Astrocyte (in vitro differentiated cells and primary cell): Measurements from ENCODE around the gene IKBKE.

ENCODE experiments used
- CTCF ChIP-seq: IDR thresholded peaks from 2 replicates; pipeline ENCODE4 v1.5.1; 2011; ENCODE audit warnings: low read depth, mild to moderate bottlenecking, inconsistent platforms, low read length, moderate library complexity; ENCODE audit not compliant: insufficient read depth
- EZH2 ChIP-seq: IDR thresholded peaks from 2 replicates; pipeline ENCODE4 v1.6.1; 2012; ENCODE audit warnings: mild to moderate bottlenecking, low read length, inconsistent platforms; ENCODE audit not compliant: insufficient read depth

GRCh38 chr1:206512058-206512850 lies 42.0 kb downstream of the IKBKE start:
- no peak for TF ChIP-seq CTCF
- no peak for TF ChIP-seq EZH2
